Jurkat, Clone E6-1 (cell line): Measurements from ENCODE around the gene BMPER.

Experiments
- DNase-seq: peaks from one replicate; pipeline ENCODE4 v3.0.0-alpha.2; 2011; ENCODE audit warnings: low read depth, low spot score
- H3K4me3 ChIP-seq: 2 replicates; pipeline ENCODE4 v1.5.1; 2011; ENCODE audit warnings: mild to moderate bottlenecking, low read length, control low read depth, moderate library complexity

BMPER gene

DNA sequence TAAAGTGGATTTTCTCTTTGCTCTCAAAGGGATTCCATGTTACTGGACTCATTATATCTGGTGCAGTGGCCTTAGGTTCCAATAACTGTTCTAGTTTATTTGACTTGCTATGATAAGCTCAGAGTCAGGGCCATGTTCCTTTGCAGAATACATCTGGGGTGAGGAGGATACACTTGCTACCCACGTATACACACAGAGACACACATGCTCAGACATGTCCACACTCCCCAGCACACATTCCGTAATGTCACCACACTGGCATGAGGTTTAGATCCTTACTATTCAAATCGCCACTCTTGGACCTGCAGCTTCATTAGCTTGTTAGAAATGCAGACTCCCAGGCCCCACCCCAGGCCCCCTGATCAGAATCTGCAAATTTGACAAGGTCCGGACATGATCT lies 195.3 kb downstream of the BMPER start:
- no peak for DNase-seq

DNA sequence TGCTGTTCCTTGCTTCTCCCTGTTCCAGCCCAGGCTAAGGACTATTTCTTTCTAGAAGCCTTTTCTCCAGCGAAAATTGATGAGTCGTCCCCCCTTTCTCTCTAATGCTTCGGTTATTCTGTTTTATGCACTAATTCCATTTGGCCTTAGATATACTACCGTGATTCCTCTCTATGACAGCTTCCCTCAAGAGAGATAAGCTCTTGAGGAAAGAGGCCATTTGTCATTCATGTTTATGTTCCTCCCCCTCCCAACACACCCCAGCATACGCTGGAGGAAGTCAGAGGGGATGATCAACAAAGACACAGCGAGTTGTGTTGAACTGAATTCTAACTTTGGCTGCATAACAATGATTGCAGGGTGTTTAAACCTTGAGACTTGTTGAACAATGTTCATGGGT lies 198.8 kb downstream of the BMPER start:
- no peak overlapping the region for H3K4me3 ChIP-seq
- no peak for DNase-seq

More for the DNA sequence above, 195.3 kb downstream of the BMPER start:
- H3K4me3 ChIP-seq = no peak overlapping the region

DNA sequence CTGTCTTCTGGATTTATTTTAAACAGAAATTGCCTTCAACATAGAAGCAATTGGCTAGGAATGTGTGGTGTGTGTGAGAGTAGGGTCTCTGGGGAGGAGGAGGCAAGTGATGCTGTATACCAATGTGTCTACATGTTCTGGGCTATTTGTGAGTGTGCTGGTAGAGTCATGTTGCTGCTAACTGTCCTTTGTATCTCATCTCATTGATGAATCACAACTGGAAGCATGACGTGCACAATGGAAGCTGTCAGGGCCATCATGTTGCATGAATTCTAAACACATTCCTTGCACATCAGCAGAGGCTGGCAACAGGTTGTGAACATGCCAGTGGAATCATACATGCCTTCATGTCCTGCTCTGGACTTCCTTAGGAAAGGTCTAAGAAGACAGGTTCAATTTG lies 199.7 kb downstream of the BMPER start:
- no peak for DNase-seq
- no peak overlapping the region for H3K4me3 ChIP-seq

DNA sequence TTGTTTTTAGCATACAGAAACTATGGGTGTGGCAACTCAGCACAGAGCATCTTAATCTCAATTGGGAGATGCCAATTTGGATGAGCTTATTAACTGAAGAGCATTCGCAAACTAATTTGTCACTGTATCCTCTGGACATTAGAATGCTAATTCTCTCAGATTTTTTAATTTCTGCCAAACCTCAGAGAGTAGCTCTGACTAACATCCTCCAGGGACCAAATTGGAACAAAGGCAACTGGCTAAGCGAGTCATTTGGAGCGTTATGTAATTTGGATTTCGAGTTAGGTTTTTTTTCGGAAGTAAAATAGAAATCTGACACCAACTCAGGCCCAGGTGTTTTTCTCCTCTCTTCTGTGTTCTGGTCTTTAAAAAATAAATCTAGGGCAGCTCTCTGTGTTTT lies 201.9 kb downstream of the BMPER start:
- no peak overlapping the region for H3K4me3 ChIP-seq

DNA sequence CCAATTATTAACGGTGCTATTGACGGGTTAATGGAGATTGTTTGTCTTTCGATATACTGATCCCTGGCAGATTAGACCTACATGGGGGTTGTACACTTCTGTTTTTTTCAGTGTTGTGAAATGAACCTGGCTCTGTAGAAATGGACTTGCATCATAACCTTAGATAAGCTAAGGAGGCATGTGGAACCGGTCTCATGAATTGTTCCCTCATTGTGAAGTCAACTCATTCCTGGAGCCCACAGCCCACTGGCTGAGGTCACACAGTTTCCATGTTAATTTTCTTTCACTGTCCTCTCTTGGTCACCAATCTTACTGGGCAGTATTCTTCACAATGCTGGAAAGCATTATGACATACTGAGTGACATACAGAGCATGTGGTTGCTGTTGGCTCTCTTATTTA lies 202.8 kb downstream of the BMPER start:
- no peak for DNase-seq

More for the DNA sequence above, 201.9 kb downstream of the BMPER start:
- no peak for DNase-seq

DNA sequence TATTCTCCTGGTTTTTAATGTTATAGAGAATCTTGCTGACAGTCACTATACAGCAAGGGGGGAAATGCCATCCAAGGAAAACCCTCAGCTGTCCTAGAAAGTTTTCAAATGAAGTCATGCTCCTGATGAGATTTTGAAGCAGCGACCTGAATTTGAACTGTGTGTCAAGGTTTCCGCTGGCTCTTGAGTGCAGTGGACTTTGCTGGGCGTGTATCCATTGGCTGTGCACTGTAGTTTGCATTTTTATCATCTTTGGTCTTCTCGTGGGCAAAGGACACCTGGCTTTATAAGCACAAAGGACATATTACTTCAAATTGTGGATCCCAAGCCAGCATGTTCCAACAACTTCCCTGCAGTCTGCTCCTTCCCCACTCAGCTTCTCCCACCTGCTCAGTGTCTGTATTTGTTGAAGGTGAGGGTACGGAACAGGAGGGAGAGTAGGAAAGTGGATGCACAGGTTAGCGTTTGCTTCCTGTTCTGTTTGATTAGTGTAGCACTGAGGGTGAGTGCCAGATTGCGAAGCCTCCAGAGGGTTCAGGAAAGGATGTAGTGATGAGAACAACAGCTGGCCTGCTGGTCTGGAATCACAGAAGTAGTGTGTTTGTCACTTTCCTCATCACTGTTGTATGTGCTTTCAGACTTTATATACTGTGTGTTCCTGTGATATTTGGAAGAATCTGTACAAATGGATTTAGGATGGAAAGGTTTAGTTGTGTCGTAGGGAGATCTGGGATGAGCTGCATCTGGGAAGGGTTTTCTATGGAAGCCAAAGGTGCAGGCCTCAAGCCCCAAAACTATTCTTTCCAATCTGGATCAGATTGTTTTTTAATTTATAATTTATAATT lies 204.8 kb downstream of the BMPER start:
- DNase-seq = no peak
- no peak overlapping the region for H3K4me3 ChIP-seq

More for the DNA sequence above, 202.8 kb downstream of the BMPER start:
- H3K4me3 ChIP-seq = no peak overlapping the region

DNA sequence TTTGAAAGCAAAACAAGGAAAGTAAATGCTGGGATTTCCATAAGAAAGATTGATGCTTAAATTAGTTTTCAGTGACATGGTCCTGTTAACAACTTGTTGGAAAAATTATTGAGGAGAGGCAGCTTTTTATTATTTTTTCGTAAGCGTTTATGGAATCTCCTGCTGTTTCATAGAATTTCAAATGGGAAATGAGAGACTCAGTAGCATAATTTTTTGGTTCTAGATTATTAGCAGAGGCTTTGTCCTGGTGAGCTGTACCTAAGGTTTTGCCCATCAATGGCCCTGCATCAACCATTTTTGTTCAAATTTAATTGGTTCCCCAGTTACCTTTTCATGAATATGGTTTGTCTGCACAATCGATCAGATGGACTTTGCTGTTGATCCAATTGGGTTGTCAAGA lies 205.7 kb downstream of the BMPER start:
- DNase-seq = no peak
- H3K4me3 ChIP-seq = no peak overlapping the region

DNA sequence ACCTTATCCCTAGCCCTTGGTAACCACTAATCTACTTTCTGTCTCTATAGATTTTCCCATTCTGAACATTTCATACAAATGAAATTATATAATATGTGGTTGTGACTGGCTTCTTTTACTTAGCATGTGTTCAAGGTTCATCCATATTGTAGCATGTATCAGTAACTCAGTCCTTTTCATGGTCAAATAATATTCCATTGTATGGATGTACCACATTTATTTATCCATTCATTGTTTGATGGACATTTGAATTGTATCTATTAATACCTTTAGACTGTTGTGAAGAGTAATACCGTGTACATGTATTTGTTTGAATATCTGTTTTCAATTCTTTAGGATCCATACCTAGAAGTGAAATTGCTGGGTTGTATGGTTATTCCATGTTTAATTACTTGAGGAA lies 210.2 kb downstream of the BMPER start:
- no peak for DNase-seq
- no peak overlapping the region for H3K4me3 ChIP-seq

DNA sequence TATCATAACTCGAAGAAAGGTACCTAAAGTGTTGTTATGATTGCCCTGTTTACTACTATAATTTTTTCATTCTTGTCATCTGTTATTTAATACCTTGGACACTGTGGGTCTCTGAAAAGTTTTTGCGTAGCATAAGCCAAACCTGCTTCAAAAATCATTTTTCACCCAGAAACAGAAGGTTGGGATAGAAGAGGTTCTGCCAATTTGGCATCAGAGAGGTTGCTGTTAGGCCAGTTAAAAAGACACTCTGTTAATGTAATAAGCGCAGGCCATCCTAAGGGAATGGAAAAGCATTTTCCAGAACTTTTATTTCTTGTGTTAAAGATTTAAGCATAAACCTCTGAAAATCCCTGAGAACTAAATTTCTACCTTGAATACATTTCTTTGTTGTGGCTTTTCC lies 212.2 kb downstream of the BMPER start:
- no peak for DNase-seq
- no peak overlapping the region for H3K4me3 ChIP-seq

DNA sequence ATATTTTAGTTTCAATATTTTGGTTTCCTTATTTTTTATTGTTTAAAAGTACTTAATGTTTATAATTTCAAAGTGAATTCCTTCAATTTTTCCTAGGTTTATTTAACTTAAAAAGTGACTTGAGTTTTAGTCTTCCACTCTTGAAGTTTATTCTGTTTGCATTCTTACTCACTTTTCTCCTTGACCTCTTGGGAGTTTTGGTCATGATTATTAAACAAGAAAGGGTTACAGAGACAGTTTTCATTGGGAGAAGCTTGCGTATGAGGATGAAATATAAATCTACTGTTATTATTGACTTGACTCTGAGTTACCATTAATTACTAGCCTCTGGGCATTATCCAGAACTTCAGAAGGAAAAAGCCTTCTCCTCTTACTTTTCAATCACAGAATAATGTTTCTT lies 216.0 kb downstream of the BMPER start:
- no peak overlapping the region for H3K4me3 ChIP-seq
- no peak for DNase-seq

DNA sequence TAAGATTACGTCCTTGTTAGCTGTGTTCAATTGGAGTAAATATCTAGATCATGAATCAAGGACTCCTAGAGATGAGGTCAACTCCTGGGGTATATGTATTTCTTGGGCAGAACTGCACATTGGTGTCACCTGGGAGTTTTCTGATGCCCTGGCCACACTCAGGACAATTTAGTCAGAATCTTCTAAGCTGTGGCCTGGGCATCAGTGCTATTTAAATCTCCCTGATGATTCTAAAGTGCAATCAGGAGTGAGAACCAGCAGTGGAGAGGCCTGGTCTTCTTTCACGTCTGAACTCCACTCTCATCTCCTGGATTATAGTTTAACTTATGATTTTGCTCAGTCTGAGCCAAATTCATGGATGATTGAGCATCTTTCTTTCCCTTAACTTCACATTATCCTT lies 218.0 kb downstream of the BMPER start:
- no peak for DNase-seq

DNA sequence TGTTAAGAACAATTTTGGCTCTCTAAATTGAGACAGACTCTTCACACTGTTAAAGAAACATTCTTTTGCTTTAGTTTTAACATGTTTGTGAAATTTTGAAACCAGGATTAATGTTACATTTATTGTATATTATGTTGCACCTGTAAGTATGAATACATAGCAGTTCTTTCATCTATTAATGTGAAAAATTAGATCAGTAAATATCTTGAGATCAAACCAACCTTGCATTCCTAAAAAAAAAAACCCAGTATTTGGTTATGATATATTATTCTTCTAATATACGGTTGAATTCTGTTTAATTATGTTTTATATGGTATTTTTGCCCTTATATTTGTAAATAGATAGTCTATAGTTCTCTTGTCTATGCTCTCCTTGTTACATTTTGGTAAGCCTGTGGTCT lies 219.4 kb downstream of the BMPER start:
- no peak overlapping the region for H3K4me3 ChIP-seq
- DNase-seq = no peak

More for the DNA sequence above, 218.0 kb downstream of the BMPER start:
- H3K4me3 ChIP-seq = no peak overlapping the region

DNA sequence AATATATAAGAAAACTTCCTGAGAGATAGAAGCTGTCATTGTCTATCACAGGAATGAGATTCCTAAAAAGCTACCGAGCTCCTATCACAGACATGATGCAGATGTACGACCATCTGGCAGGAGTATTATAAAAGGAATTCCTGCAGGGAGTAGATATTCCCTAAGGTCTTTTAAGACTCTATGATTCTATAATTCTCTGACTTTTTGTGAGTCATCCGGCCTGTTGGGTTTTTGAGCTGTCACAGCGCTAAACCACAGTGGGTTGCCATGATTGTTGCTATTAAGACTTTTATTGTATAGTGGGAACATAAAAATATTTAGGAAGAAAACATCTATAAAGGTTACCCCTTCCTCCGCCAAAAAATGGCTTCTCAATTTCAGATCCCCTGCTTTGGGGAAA lies 223.4 kb downstream of the BMPER start:
- DNase-seq = no peak
- H3K4me3 ChIP-seq = no peak overlapping the region

DNA sequence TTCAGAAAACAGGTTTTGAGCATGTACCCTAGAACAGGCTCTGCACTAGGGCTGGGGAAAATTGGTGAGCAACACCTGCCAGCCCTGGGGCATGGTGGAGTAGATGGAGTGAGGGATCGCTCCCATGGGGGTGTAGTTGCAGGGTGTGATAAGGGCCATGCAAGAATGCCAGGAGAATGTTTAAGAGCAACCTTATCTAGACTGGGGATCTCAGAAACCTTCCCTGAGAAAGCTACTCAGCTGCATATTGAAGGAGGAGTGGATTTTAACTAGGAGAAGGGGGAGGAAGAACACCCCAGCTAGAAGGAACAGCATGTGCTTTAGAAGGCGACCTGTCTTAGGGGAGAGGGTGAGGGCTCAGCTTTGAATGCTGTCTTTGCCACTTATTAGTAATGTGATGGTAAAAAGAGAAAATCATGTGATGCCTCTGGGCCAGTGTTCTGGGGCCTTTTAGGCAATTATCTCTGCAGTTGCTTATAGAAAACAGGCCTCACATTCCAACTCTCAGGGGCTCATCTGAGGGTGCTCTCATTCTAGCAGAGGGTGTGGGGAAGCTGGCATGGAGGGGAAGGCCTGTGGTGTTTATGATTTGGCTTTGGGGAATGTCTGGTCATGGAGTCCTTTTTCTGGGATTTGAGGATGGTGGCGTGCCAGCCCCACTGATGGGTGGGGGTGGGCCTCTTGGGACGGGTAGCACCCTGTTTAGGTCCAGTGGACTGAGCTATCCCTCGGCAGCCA lies 225.4 kb downstream of the BMPER start:
- no peak for DNase-seq

DNA sequence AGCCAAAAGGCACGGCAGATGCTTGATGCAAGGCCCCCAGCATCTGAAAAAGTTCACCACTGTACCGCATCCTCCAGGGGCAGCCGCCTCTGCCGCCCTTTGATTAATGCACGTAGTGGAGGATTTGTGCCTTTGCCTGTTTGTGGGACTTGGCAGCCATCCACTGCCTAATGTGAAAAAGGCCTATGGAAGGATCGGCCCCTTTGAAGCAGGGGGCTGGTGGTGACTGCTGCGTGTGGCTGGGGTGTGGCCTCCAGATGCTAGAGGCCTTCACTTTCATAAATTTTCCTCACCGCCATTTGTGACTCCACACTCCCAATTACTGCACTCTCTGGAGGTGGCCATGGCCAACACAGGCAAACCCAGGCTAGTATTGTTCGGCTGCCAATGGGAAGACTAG lies 226.0 kb downstream of the BMPER start:
- DNase-seq = no peak
- H3K4me3 ChIP-seq = no peak overlapping the region

More for the DNA sequence above, 225.4 kb downstream of the BMPER start:
- H3K4me3 ChIP-seq = no peak overlapping the region

DNA sequence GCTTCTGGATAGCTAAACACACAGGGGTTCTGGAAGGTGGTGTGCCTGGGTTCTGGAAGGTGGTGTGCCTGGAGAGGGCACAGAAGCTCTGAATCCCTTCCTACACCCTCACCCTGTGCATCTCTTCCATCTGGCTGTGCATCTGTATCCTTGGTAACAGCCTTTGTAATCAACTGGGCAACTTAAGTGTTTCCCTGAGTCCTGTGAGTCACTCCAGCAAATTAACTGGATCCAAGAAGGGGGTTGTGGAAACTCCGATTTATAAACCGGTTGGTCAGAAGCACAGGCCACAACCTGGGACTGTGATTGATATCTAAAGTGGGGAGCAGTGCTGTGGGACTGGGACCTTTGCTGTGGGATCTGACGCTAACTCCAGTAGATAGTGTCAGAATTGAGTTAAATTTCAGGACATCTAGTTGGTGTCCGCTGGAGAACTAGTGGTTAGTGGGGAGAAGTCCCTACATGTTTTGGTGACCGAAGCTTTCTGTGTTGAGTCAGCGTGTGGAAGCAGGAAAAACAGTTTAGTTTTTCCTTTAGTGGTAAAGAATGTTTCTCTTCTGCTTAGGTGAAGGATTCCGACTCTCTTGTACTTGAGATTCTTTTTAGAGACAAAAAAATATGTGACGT lies 228.1 kb downstream of the BMPER start:
- DNase-seq = no peak
- H3K4me3 ChIP-seq = no peak overlapping the region

DNA sequence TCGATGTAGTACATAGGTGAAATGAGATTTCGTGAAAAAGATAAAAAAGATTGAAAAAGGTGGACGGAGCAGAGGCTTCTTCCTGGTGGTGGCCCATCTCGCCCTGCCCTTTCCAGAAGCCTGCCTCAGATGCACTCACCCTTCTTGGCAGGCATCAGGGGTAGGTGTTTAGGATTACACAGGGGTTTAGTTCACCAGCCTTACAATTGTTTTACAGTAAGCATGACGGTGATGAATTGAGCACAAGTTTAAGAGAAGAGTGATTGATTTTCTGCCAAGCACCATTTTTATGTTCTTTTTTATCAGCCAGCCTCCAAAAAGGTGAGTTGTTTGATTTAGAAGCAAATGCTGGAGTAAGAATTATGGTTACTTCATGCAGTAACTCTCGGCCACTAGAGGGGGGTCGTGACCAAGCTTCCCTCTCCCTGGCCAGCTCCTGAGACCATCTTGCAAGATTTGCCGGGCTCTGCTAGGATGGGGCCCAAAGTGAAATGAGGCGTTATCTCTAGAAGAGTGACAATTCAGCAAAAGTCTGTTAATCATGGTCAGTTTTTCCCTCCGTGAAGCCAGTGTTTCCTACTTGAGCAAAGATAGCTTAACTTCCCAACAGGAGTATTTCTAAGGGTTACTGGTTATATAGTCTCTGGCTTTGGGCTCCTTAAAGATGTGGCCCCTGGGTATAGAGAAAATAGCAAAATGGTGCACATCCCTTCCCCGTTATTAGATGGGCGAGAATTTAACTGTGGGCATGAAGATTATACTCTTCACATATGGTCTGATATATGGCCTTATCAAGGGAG lies 228.8 kb downstream of the BMPER start:
- DNase-seq = peak; percentile 28
- H3K4me3 ChIP-seq = no peak overlapping the region

DNA sequence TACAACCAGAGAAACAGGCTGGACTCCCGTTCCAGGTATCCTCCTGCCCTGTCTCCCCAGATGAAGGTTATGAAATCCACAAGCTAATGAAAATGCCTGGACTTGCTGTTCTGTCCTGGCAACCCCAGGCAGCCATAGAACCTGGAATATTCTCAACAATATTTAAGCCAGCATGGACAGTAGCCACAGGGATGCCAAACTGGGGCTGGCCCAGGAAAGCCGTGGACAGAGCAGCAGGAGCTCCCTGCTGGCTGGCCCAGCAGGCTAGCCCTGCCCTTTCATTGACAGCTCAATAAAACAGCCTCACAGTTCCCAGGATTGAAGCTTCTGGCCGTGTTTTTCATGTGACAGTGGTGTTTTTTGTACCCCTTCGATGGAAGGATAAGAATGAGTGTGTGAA lies 230.6 kb downstream of the BMPER start:
- no peak for DNase-seq
- no peak overlapping the region for H3K4me3 ChIP-seq

DNA sequence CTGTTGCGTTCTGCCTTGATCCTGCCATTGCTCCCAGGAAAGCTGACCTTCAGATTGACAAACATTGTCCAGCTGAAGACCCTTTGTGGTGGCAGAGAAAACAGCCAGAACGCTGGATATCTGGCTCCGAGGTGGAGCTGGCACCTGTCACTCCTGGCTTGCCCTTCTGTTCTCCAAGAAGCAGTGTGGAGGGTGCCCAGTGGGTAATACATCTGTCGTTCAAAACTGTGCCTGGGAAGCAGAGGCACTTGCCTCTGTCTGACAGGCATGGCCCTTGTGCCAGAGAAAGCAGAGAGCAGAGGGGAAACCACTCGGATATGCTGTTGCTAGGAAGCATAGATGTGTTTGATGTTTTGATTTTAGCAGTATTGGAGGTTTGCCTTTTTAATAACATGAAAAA lies 231.4 kb downstream of the BMPER start:
- H3K4me3 ChIP-seq = no peak overlapping the region
- DNase-seq = no peak
